Measurements from ENCODE around the gene ZNF362.
A peak's percentile ranks its signal among the peaks of the same experiment; 100 is the strongest.

The ZNF362 gene

DNA sequence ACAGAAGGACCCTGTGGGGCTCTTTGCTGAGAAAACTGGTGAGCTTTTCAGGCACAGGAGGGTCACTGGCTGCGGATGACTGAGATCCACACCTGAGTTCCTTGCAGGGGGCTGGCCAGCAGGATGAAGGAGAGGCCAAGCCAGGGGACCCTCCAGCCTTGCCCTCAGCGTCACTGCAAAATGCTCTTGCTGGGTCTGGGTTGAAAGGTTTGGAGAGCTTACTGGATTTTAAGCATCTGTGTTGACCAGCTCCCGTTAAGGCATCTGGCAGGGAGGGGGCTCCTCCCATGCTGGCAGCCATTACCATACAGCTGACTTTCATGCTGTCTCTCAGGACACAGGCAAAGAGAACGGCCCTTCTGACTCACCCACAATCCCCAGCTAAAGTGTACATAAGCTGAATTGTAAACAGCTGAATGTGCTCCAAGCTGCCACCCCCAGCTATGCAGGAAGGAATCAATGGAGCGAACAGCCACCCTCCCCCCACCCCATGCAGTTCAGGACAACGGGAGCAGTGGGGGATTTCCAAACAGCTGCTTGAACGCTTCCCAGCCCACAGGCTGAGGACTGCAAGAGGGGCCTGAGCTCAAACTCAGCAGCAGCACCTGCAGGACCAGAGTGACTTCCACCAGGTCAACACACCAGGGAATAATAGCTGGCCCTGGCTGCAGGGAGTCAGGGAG is 85.9 kb downstream of the ZNF362 start:
- peak overlapping the region; percentile 64 for H3K27ac ChIP-seq
- no peak for TF ChIP-seq ZFX (IDR thresholded peaks at IDR 0.05)
- TF ChIP-seq, protein P1, sequence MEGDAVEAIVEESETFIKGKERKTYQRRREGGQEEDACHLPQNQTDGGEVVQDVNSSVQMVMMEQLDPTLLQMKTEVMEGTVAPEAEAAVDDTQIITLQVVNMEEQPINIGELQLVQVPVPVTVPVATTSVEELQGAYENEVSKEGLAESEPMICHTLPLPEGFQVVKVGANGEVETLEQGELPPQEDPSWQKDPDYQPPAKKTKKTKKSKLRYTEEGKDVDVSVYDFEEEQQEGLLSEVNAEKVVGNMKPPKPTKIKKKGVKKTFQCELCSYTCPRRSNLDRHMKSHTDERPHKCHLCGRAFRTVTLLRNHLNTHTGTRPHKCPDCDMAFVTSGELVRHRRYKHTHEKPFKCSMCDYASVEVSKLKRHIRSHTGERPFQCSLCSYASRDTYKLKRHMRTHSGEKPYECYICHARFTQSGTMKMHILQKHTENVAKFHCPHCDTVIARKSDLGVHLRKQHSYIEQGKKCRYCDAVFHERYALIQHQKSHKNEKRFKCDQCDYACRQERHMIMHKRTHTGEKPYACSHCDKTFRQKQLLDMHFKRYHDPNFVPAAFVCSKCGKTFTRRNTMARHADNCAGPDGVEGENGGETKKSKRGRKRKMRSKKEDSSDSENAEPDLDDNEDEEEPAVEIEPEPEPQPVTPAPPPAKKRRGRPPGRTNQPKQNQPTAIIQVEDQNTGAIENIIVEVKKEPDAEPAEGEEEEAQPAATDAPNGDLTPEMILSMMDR (conservative IDR thresholded peaks at IDR 0.05): no peak

DNA sequence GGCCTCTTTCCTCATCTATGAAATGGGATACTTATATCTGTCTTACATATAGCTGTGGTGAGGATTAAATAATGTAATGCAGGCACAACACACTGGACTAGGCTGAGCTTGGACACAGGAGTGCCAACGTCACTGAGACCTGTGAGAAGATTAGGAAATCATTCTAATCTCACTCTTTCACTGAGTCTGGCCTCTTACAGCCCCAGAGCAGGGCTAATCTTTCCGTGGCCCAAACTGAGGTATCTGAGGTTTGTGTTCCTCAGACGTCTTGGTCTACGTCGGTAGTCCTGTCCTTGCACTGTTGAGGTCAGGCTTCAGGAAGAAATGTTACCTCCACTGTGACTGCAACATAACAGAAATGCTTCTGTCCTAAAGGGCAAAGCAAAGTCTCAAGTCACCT is 87.2 kb downstream of the ZNF362 start:
- TF ChIP-seq, protein P1 (conservative IDR thresholded peaks at IDR 0.05): no peak
- TF ChIP-seq ZFX (IDR thresholded peaks at IDR 0.05): no peak
- H3K27ac ChIP-seq: no peak overlapping the region

DNA sequence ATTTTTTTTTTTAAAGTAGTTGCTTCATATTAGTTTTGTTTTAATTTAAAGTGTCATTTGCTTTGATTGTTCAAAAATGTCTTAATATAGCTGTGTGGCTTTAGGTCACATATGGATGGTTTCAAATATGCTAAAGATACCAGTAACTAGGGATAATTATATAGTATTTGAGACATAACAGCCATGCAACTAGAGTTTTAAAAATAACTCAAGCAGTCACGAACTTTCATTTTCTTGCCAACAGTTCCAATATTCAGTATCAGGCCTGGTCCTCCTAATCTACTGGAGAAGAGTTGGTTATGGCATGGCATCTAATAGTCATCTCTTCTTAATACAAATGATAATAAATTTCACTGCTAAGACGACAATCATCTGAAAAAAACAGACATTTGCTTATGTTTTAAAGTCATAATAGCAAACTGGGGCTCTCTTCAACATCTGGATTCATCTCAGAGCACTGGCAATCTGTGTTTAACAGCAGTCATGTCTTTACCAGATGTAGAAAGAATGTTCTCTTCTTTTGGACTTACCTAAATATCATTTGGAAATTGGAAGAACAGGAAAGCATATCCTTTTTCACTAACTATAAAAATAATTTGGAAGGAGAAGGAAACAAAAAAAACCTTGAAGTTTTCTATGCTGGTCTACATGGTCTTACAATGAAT is 88.7 kb downstream of the ZNF362 start:
- no peak overlapping the region for H3K27ac ChIP-seq

DNA sequence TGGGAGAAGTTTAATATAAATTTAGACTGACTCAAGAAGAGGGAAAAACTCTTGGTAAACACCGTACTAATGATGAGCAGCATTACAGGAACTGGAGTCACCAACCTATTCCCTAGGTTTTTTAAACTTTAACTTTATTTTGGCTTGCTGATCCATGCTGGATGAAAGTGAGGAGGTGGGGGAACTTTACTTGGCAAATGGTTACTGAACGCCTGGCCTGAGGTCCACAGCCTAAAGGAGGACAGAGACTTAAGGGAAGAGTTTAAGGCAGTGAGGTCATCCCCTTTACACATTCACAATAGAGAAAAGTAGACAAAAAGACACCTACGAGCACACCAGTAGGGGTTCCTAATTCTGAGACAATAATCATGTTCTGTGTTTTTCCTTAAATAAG is 90.2 kb downstream of the ZNF362 start:
- no peak overlapping the region for H3K27ac ChIP-seq

More for the DNA sequence above, 88.7 kb downstream of the ZNF362 start:
- TF ChIP-seq, protein P1 (conservative IDR thresholded peaks at IDR 0.05): no peak
- TF ChIP-seq ZFX (IDR thresholded peaks at IDR 0.05): no peak

DNA sequence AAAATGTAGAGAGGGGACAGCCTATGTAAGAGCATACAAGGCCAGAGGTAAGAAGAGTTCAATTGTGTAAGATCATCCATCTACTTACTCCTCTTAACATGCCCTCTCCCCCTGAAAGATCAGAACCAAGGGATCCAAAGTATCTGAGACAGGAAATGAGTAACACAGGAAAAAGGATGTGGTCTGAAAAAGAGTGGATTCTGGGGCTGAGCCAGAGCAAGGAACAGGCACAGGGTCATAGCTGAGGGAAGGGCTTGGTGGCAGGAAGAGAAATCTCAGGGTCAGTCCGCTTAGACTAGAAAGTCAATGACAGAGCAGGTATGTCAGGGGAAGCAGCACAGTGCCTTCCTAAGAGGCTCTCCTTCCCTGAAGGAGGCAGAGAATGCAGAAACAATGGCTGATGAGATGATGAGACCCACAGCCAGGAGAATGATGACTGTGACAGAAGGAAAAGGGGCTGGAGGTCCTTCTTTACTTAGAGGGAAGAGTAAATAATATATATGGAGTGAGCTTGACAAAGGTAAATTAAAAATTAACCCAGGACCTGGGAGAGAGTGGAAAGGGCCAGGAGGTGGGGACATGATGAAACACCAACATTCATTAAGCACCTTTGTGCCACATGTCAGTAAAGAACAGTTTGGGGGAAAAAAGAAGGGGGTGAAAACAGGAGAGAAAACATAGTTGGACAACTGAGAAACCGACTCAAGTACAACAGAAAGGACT is 90.8 kb downstream of the ZNF362 start:
- no peak for TF ChIP-seq ZFX (IDR thresholded peaks at IDR 0.05)
- TF ChIP-seq, protein P1 (conservative IDR thresholded peaks at IDR 0.05): no peak
- no peak overlapping the region for H3K27ac ChIP-seq

More for the DNA sequence above, 90.2 kb downstream of the ZNF362 start:
- TF ChIP-seq, protein P1 (conservative IDR thresholded peaks at IDR 0.05): no peak

DNA sequence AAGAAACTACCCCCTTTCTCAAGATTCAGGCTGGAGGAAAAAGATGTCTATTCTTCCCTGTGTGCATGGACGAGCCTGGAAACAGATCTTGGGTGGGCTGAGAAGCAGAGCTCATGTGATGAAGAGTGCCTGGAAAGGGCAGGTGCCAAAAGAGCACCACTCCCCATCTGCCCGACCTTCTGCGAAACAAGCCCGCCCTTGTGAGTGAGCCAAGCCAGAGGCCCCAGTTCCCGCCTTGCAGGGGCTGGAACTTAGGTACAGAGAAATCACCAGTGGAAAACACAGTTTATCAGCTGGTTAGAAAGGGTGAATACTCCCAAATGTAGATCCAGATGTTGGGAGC is 91.3 kb downstream of the ZNF362 start:
- H3K27ac ChIP-seq: no peak overlapping the region
- TF ChIP-seq, protein P1 (conservative IDR thresholded peaks at IDR 0.05): no peak
- TF ChIP-seq ZFX (IDR thresholded peaks at IDR 0.05): no peak

DNA sequence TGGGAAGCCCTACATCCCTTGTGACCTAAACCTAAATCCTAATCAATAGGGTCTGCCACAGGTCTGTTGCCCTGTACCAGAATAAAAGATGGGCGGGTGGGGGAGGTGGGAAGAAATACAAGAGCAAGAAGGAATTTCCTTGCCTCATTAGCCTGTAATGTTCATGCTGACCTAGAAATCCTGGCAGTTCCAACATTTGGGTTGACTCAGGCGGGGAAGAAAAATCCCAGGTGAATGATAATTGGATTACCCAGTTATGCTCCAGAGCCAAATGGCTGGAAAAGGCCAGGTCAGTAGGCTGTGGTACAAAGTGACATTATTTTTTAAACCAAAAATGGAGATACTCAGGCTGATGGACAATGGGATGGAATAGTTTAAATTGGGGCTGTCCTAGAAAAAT is 91.9 kb downstream of the ZNF362 start:
- TF ChIP-seq, protein P1 (conservative IDR thresholded peaks at IDR 0.05): no peak
- TF ChIP-seq ZFX (IDR thresholded peaks at IDR 0.05): no peak
- H3K27ac ChIP-seq: no peak overlapping the region; the same call in 1 of the 2 replicates
